Uterus (tissue), 2 donors: ENCODE data around the gene CHRM4.

ENCODE experiments used
- POLR2A ChIP-seq, 2 donors: fragments of 450-650 bp; IDR thresholded peaks; one replicate each; pipeline ENCODE4 v1.6.1; 2016; ENCODE audit warnings: antibody characterized with exemption in 2 of 2, mild to moderate bottlenecking in 1 of 2, moderate library complexity in 1 of 2
- TF ChIP-seq, protein P1 (sequence below), 4 experiments: fragments of 200-600 bp in 2 of 4; fragments of 450-650 bp in 2 of 4; sonication (generic) in 2 of 4; IDR thresholded peaks; one replicate each; pipeline ENCODE4 v1.5.1; 2016 to 2019; ENCODE audit warnings: antibody characterized with exemption in 4 of 4, mild to moderate bottlenecking in 2 of 4, moderate library complexity in 1 of 4

DNA sequence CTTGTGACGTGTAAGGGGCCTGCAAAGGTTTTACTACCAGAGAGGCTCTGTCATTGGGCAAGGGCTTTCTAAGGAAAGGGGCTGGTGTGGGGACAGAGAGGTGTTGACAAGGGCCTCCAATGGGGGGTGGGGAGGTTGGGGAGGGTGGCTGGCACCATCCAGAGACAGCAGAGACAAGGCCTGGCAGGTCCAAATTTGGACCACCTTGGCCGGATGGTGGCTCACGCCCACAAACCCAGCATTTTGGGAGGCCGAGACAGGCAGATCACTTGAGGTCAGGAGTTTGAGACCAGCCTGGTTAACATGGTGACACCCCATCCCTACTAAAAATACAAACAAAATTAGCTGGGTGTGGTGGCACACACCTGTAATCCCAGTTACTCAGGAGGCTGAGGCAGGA is 2.2 kb upstream of the CHRM4 start:
- TF ChIP-seq, protein P1, sequence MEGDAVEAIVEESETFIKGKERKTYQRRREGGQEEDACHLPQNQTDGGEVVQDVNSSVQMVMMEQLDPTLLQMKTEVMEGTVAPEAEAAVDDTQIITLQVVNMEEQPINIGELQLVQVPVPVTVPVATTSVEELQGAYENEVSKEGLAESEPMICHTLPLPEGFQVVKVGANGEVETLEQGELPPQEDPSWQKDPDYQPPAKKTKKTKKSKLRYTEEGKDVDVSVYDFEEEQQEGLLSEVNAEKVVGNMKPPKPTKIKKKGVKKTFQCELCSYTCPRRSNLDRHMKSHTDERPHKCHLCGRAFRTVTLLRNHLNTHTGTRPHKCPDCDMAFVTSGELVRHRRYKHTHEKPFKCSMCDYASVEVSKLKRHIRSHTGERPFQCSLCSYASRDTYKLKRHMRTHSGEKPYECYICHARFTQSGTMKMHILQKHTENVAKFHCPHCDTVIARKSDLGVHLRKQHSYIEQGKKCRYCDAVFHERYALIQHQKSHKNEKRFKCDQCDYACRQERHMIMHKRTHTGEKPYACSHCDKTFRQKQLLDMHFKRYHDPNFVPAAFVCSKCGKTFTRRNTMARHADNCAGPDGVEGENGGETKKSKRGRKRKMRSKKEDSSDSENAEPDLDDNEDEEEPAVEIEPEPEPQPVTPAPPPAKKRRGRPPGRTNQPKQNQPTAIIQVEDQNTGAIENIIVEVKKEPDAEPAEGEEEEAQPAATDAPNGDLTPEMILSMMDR (IDR thresholded peaks at IDR 0.05) = no peak
- TF ChIP-seq POLR2A (IDR thresholded peaks at IDR 0.05) = no peak
